NB4 (cell line): ENCODE measurements around the gene ANGEL2.

Experiments used
- POLR2A ChIP-seq: IDR thresholded peaks from 2 replicates; pipeline ENCODE4 v1.6.1; 2011; ENCODE audit warnings: mild to moderate bottlenecking; ENCODE audit not compliant: insufficient read length; ENCODE audit errors: extremely low read depth
- TF ChIP-seq, protein P1 (sequence below): IDR thresholded peaks from one replicate; pipeline ENCODE4 v1.5.1; 2012; ENCODE audit warnings: low read depth, low read length
- TF ChIP-seq, protein P2 (sequence below): IDR thresholded peaks from 2 replicates; pipeline ENCODE4 v1.6.1; 2011; ENCODE audit warnings: low read depth, low read length

DNA sequence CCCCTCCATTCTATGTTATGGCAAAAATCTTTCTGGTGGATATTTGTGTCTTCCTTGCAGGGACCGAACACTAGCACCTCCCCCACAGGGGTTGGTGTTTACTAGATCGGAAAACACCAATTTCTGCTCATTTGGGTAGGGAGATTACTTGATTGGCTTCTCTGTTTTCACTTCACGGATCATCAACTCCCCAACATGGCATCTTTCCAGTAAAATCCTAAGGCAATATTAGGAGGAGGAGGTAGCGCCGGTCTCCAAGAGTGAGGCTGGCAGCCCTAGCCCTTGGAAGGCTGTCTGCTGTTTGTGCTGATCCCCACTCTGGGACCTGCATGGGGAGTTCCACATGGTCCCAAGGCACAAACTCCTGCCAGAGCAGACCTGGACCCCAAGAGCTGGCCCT, 53.2 kb downstream of the ANGEL2 start:
- no peak for TF ChIP-seq POLR2A
- TF ChIP-seq, protein P1, sequence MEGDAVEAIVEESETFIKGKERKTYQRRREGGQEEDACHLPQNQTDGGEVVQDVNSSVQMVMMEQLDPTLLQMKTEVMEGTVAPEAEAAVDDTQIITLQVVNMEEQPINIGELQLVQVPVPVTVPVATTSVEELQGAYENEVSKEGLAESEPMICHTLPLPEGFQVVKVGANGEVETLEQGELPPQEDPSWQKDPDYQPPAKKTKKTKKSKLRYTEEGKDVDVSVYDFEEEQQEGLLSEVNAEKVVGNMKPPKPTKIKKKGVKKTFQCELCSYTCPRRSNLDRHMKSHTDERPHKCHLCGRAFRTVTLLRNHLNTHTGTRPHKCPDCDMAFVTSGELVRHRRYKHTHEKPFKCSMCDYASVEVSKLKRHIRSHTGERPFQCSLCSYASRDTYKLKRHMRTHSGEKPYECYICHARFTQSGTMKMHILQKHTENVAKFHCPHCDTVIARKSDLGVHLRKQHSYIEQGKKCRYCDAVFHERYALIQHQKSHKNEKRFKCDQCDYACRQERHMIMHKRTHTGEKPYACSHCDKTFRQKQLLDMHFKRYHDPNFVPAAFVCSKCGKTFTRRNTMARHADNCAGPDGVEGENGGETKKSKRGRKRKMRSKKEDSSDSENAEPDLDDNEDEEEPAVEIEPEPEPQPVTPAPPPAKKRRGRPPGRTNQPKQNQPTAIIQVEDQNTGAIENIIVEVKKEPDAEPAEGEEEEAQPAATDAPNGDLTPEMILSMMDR: no peak
- TF ChIP-seq, protein P2, sequence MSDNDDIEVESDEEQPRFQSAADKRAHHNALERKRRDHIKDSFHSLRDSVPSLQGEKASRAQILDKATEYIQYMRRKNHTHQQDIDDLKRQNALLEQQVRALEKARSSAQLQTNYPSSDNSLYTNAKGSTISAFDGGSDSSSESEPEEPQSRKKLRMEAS: no peak
